B cell (primary cell): Measurements from ENCODE around the gene ABCB6. TPM values are rescaled to one million over a fixed set of nuclear protein-coding genes. Genes with fewer than 3 reads are reported as not detected.

Source experiments
- ATAC-seq: fragments of 200-7000 bp; cut with Tn5 transposase; one replicate; pipeline ENCODE4 v1.10.0; 2021; ENCODE audit warnings: low read depth, mild to moderate bottlenecking, moderate number of reproducible peaks, moderate library complexity
- CTCF ChIA-PET: fragments of 350-600 bp; sonication (Branson Sonifier 250); formaldehyde crosslinking; loops from one replicate; lab custom pipeline; 2021; ENCODE audit warnings: antibody characterized with exemption, inconsistent platforms; lab: Charles Lee
- POLR2A ChIA-PET: fragments of 350-600 bp; sonication (Branson Sonifier 250); formaldehyde crosslinking; loops from one replicate; lab custom pipeline; 2021; ENCODE audit warnings: antibody characterized with exemption; lab: Charles Lee
- DNase-seq: peaks from one replicate; pipeline ENCODE4 v3.0.0; 2013
- H2AFZ ChIP-seq: 2 replicates; pipeline ENCODE4 v1.6.1; 2012; ENCODE audit warnings: mild to moderate bottlenecking, low read depth, low read length; ENCODE audit not compliant: insufficient read depth, poor library complexity, severe bottlenecking
- H3K27ac ChIP-seq, 2 donors: 1 replicate in 1 of 2; 2 replicates in 1 of 2; pipeline ENCODE4 v1.5.1; 2012 to 2013; ENCODE audit warnings: low read length in 2 of 2, mild to moderate bottlenecking in 2 of 2, moderate library complexity in 1 of 2
- H3K27me3 ChIP-seq, 4 experiments: fragments of 200-600 bp in 1 of 4; sonication (generic) in 1 of 4; replicated peaks in 1 of 4; 1 replicate in 2 of 4; 2 replicates in 2 of 4; pipeline versions ENCODE4 v1.6.1 to v1.7.0; 2013 to 2016; ENCODE audit warnings: low read length in 3 of 4, mild to moderate bottlenecking in 2 of 4, mixed read lengths in 1 of 4, moderate library complexity in 1 of 4; ENCODE audit not compliant: insufficient read depth in 4 of 4, control insufficient read depth in 3 of 4; ENCODE audit errors: control extremely low read depth in 1 of 4
- H3K36me3 ChIP-seq, 2 experiments: replicated peaks in 1 of 2; 1 replicate in 1 of 2; 2 replicates in 1 of 2; pipeline versions ENCODE4 v1.6.1 to v1.7.1; 2013; ENCODE audit warnings: low read length in 1 of 2; ENCODE audit not compliant: insufficient read depth in 2 of 2, control insufficient read depth in 1 of 2; ENCODE audit errors: control extremely low read depth in 1 of 2, extremely low read depth in 1 of 2
- H3K4me1 ChIP-seq, 2 donors: fragments of 200-600 bp in 1 of 2; sonication (generic) in 1 of 2; 1 replicate in 1 of 2; 2 replicates in 1 of 2; pipeline versions ENCODE4 v1.5.1 to v1.6.1; 2013 to 2017; ENCODE audit warnings: low read length in 2 of 2; ENCODE audit not compliant: control insufficient read depth in 2 of 2, insufficient read depth in 2 of 2
- H3K4me2 ChIP-seq: replicated peaks from 2 replicates; pipeline ENCODE3; 2012; ENCODE audit warnings: mild to moderate bottlenecking, low read depth, low read length; ENCODE audit not compliant: poor library complexity, severe bottlenecking
- H3K4me3 ChIP-seq, 5 experiments: fragments of 200-600 bp in 1 of 5; sonication (generic) in 1 of 5; 1 replicate in 3 of 5; 2 replicates in 2 of 5; pipeline versions ENCODE4 v1.5.1 to v1.7.0; 2011 to 2016; ENCODE audit warnings: low read length in 4 of 5, mild to moderate bottlenecking in 4 of 5, low read depth in 2 of 5, control low read depth in 1 of 5, moderate library complexity in 1 of 5; ENCODE audit not compliant: insufficient read depth in 1 of 5; ENCODE audit errors: control extremely low read depth in 1 of 5, extremely low read depth in 1 of 5
- H3K79me2 ChIP-seq: fragments of 200-600 bp; sonication (generic); one replicate; pipeline ENCODE4 v1.6.0; 2016; ENCODE audit warnings: low read length; ENCODE audit not compliant: control insufficient read depth, insufficient read depth
- H3K9ac ChIP-seq: fragments of 200-600 bp; sonication (generic); 2 replicates; pipeline ENCODE4 v1.6.1; 2017; ENCODE audit warnings: mild to moderate bottlenecking, low read length, moderate library complexity
- H3K9me3 ChIP-seq, 3 donors: one replicate each; pipeline versions ENCODE4 v1.6.1 to v1.7.1; 2013; ENCODE audit warnings: low read length in 2 of 3; ENCODE audit not compliant: control insufficient read depth in 2 of 3, insufficient read depth in 1 of 3; ENCODE audit errors: control extremely low read depth in 1 of 3
- H4K20me1 ChIP-seq: 2 replicates; pipeline ENCODE4 v1.6.0; 2012; ENCODE audit warnings: mild to moderate bottlenecking, low read length; ENCODE audit not compliant: insufficient read depth, control insufficient read depth, poor library complexity, severe bottlenecking
- H3K27ac Mint-ChIP-seq: one replicate; pipeline ENCODE4 v1.8.0; 2021; ENCODE audit warnings: mixed read lengths
- H3K27me3 Mint-ChIP-seq: one replicate; pipeline ENCODE4 v1.8.0; 2021; ENCODE audit warnings: mixed read lengths
- H3K4me1 Mint-ChIP-seq: one replicate; pipeline ENCODE4 v1.8.0; 2021; ENCODE audit warnings: mixed read lengths
- H3K4me3 Mint-ChIP-seq: one replicate; pipeline ENCODE4 v1.8.0; 2021; ENCODE audit warnings: mixed read lengths
- H3K9me3 Mint-ChIP-seq: one replicate; pipeline ENCODE4 v1.8.0; 2022; ENCODE audit warnings: mixed read lengths; ENCODE audit not compliant: insufficient read depth
- EZH2 ChIP-seq: IDR thresholded peaks from 2 replicates; pipeline ENCODE4 v1.6.1; 2012; ENCODE audit warnings: borderline replicate concordance, low read depth, mild to moderate bottlenecking, moderate library complexity, low read length; ENCODE audit not compliant: insufficient read depth, poor library complexity, severe bottlenecking
- WGBS: methylation state at CpG from one replicate; pipeline ENCODE4 v1.1.5; 2013; ENCODE audit warnings: missing lambda C conversion rate; ENCODE audit not compliant: insufficient coverage; 5-methylcytosine and 5-hydroxymethylcytosine counted together
- intact Hi-C: fragments of 100-400 bp; cut with micrococcal nuclease; formaldehyde crosslinking; loops from one replicate; pipeline ENCODE4 v1.10.0; 2022
- polyA plus RNA-seq: library from polyadenylated mRNA; depleted of rRNA; stranded (reverse); fragments of >200 nt; gene quantifications from 2 replicates; pipeline ENCODE4 v1.2.3, GENCODE V29; 2012
- total RNA-seq, 2 donors: library from RNA; stranded (reverse); fragments of 120-200 nt in 1 of 2; gene quantifications; 1 replicate in 1 of 2; 2 replicates in 1 of 2; pipeline versions ENCODE4 v1.2.3 to v1.2.4, GENCODE V29; 2013 to 2022
- TF ChIP-seq, protein P1 (sequence below): fragments of 200-600 bp; IDR thresholded peaks from one replicate; pipeline ENCODE4 v1.8.0; 2022; ENCODE audit warnings: antibody characterized with exemption, mild to moderate bottlenecking

ABCB6 gene
- total and polyA plus RNA-seq, 2 donors (not counting 1 experiment from before 2014, with no cell fraction given), result 10.5 to 15.3 TPM

DNA sequence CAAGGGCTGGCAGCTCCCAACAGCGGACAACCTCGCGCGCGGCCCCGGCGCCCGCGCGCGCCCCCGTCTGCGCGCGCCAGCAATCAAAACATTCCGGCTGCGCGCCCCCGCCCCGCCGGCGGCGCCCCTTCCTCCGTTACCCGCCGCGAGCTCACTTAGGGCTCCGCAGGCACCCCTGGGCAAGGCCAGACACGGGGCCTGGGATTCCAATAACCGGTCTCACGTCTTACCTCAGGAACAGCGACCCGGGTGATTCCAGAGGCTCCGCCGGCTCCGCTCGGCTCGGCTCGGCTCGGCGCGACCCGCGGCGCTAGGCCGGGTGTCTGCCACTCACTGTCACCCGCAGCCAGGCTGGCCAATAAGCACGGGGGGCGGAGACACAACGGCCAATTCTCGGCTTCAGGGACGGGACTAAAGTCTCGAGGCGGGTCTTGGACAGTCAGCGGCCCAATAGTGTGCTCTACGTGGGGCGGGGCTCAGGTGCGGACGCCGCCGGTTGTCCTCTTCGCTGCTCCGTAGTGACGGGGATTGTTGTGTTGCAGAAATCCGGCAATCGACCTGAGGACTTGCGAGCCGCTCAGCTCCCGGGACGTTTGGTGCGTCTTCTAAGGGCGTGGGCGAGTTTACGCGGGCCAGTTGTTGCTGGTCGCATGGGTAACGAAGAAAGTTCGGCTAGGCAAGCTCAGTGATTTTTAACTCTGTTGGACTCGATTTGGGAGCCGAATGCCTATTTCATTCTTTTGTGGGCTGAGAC, 10.7 kb upstream of the ABCB6 start, which contains the start of the genes ANKZF1 and ATG9A:
TSS of gene ANKZF1 (plus strand) at position 502 of the 754 bp plus-strand sequence. CDS start 452 bp downstream, outside the sequence.
TSS of gene ATG9A (minus strand) at position 332 of the 754 bp plus-strand sequence. CDS start 1,612 bp downstream, outside the sequence.
- peak within 1 kb of the TSS; percentile 74 to 87 for H3K27ac ChIP-seq
- no peaks in the 10 kb centered on the region for H3K9me3 Mint-ChIP-seq
- H3K4me3 Mint-ChIP-seq, result peak within 1 kb of the TSS; percentile 99
- H3K4me2 ChIP-seq, result peak within 1 kb of the TSS; percentile 93
- peak; percentile 97 for ATAC-seq
- ChIA-PET CTCF (interaction anchor here (1.2 to 4.9 kb wide), 13 partner anchors 13 to 70 kb away, joined by 3 to 30 read pairs (median 5); partner anchors contain the start of genes CNPPD1, DNAJB2, GLB1L and STK16), POLR2A (interaction anchor here (0.6 to 3.2 kb wide), 16 partner anchors 10 to 65 kb away, joined by 3 to 56 read pairs (median 10); partner anchors contain the start of genes ABCB6, CNPPD1, DNAJB2 and GLB1L)
- peak within 1 kb of the TSS; percentile 82 for H3K9ac ChIP-seq
- peaks cover 76% of the 10 kb centered on the region for H3K79me2 ChIP-seq
- peak within 1 kb of the TSS; percentile 86 to 98 (median 92) for H3K4me3 ChIP-seq
- H3K27me3 Mint-ChIP-seq, result no peaks in the 10 kb centered on the region
- peaks cover 67% of the 10 kb centered on the region for H4K20me1 ChIP-seq
- peaks cover 38% of the 10 kb centered on the region for H3K4me1 Mint-ChIP-seq
- intact Hi-C loops, result loop anchor here (1.0 to 5.0 kb wide), 11 partner anchors 10 to 368 kb away; partner anchors contain the start of genes CNPPD1, DNAJB2, GLB1L and NHEJ1
- no peak for TF ChIP-seq EZH2
- TF ChIP-seq, protein P1, sequence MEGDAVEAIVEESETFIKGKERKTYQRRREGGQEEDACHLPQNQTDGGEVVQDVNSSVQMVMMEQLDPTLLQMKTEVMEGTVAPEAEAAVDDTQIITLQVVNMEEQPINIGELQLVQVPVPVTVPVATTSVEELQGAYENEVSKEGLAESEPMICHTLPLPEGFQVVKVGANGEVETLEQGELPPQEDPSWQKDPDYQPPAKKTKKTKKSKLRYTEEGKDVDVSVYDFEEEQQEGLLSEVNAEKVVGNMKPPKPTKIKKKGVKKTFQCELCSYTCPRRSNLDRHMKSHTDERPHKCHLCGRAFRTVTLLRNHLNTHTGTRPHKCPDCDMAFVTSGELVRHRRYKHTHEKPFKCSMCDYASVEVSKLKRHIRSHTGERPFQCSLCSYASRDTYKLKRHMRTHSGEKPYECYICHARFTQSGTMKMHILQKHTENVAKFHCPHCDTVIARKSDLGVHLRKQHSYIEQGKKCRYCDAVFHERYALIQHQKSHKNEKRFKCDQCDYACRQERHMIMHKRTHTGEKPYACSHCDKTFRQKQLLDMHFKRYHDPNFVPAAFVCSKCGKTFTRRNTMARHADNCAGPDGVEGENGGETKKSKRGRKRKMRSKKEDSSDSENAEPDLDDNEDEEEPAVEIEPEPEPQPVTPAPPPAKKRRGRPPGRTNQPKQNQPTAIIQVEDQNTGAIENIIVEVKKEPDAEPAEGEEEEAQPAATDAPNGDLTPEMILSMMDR, result no peak
- H3K36me3 ChIP-seq, result peaks cover 7 to 45% of the 10 kb centered on the region in 2 experiments
- peak within 1 kb of the TSS; percentile 98 for H3K27ac Mint-ChIP-seq
- peaks cover 17 to 23% of the 10 kb centered on the region in 2 donors for H3K4me1 ChIP-seq
- H2AFZ ChIP-seq, result peak within 1 kb of the TSS; percentile 78
- WGBS, result under 1% methylated on average over 80 of the region's 80 CpGs
- no peaks in the 10 kb centered on the region for H3K27me3 ChIP-seq
- DNase-seq, result peak; percentile 98
- no peaks in the 10 kb centered on the region for H3K9me3 ChIP-seq
